ENCODE measurements around the gene TMEM204.

Gene TMEM204

GRCh38 chr16:1550696-1551095, 17.2 kb downstream of the TMEM204 start:
- Histone ChIP-seq H3K27ac (ENCODE audit: low read depth, low read length) (no peak overlapping the region), H3K4me1 (ENCODE audit: control insufficient read depth, insufficient read depth, low read length, unreplicated experiment) (peaks cover 14% of the 10 kb centered on the region), H3K79me2 (ENCODE audit: control insufficient read depth, insufficient read depth, low read length, unreplicated experiment) (peaks cover 18% of the 10 kb centered on the region), H2AFZ (ENCODE audit: low read length, unreplicated experiment) (no peak overlapping the region), H3K27me3 (ENCODE audit: insufficient read depth, low read length) (no peaks in the 10 kb centered on the region), H3K36me3 (ENCODE audit: insufficient read depth, low read length) (no peaks in the 10 kb centered on the region), H3K4me3 (ENCODE audit: low read depth, low read length) (no peak overlapping the region)

GRCh38 chr16:1551166-1551565, 17.7 kb downstream of the TMEM204 start:
- Histone ChIP-seq H2AFZ (ENCODE audit: low read length, unreplicated experiment) (no peak overlapping the region), H3K27ac (ENCODE audit: low read depth, low read length) (no peak overlapping the region), H3K4me3 (ENCODE audit: low read depth, low read length) (no peak overlapping the region), H3K79me2 (ENCODE audit: control insufficient read depth, insufficient read depth, low read length, unreplicated experiment) (peaks cover 13% of the 10 kb centered on the region), H3K4me1 (ENCODE audit: control insufficient read depth, insufficient read depth, low read length, unreplicated experiment) (peaks cover 14% of the 10 kb centered on the region), H3K36me3 (ENCODE audit: insufficient read depth, low read length) (no peaks in the 10 kb centered on the region), H3K27me3 (ENCODE audit: insufficient read depth, low read length) (no peaks in the 10 kb centered on the region)

GRCh38 chr16:1552129-1552528, 18.7 kb downstream of the TMEM204 start:
- Histone ChIP-seq H3K4me3 (ENCODE audit: low read depth, low read length) (no peak overlapping the region), H3K27ac (ENCODE audit: low read depth, low read length) (no peak overlapping the region), H3K4me1 (ENCODE audit: control insufficient read depth, insufficient read depth, low read length, unreplicated experiment) (peaks cover 14% of the 10 kb centered on the region)

GRCh38 chr16:1553946-1554825, 20.7 kb downstream of the TMEM204 start:
- H3K4me1 ChIP-seq (ENCODE audit: control insufficient read depth, insufficient read depth, low read length, unreplicated experiment) = no peaks in the 10 kb centered on the region
- H2AFZ ChIP-seq (ENCODE audit: low read length, unreplicated experiment) = no peak overlapping the region
- no peaks in the 10 kb centered on the region for H3K79me2 ChIP-seq (ENCODE audit: control insufficient read depth, insufficient read depth, low read length, unreplicated experiment)
- no peaks in the 10 kb centered on the region for H3K27me3 ChIP-seq (ENCODE audit: insufficient read depth, low read length)
- H3K36me3 ChIP-seq (ENCODE audit: insufficient read depth, low read length) = no peaks in the 10 kb centered on the region
- no peak overlapping the region for H3K27ac ChIP-seq (ENCODE audit: low read depth, low read length)
- H3K4me3 ChIP-seq (ENCODE audit: low read depth, low read length) = no peak overlapping the region

More at GRCh38 chr16:1552129-1552528, 18.7 kb downstream of the TMEM204 start:
- Histone ChIP-seq H3K79me2 (ENCODE audit: control insufficient read depth, insufficient read depth, low read length, unreplicated experiment) (peaks cover 4% of the 10 kb centered on the region), H3K27me3 (ENCODE audit: insufficient read depth, low read length) (no peaks in the 10 kb centered on the region), H2AFZ (ENCODE audit: low read length, unreplicated experiment) (no peak overlapping the region), H3K36me3 (ENCODE audit: insufficient read depth, low read length) (no peaks in the 10 kb centered on the region)

- no peaks in the 10 kb centered on the region for H3K79me2 ChIP-seq (ENCODE audit: control insufficient read depth, insufficient read depth, low read length, unreplicated experiment)
- no peaks in the 10 kb centered on the region for H3K27me3 ChIP-seq (ENCODE audit: insufficient read depth, low read length)
- H3K4me1 ChIP-seq (ENCODE audit: control insufficient read depth, insufficient read depth, low read length, unreplicated experiment) = no peaks in the 10 kb centered on the region
- no peak overlapping the region for H3K27ac ChIP-seq (ENCODE audit: low read depth, low read length)
- H3K36me3 ChIP-seq (ENCODE audit: insufficient read depth, low read length) = no peaks in the 10 kb centered on the region
- H2AFZ ChIP-seq (ENCODE audit: low read length, unreplicated experiment) = no peak overlapping the region
- H3K4me3 ChIP-seq (ENCODE audit: low read depth, low read length) = no peak overlapping the region
These were observed 21.5 kb downstream of the TMEM204 start for GRCh38 chr16:1554826-1555445.

- no peaks in the 10 kb centered on the region for H3K27me3 ChIP-seq (ENCODE audit: insufficient read depth, low read length)
- H3K27ac ChIP-seq (ENCODE audit: low read depth, low read length) = no peak overlapping the region
- no peak overlapping the region for H2AFZ ChIP-seq (ENCODE audit: low read length, unreplicated experiment)
- no peak overlapping the region for H3K4me3 ChIP-seq (ENCODE audit: low read depth, low read length)
- H3K79me2 ChIP-seq (ENCODE audit: control insufficient read depth, insufficient read depth, low read length, unreplicated experiment) = no peaks in the 10 kb centered on the region
- no peaks in the 10 kb centered on the region for H3K36me3 ChIP-seq (ENCODE audit: insufficient read depth, low read length)
- no peaks in the 10 kb centered on the region for H3K4me1 ChIP-seq (ENCODE audit: control insufficient read depth, insufficient read depth, low read length, unreplicated experiment)
These were observed 22.8 kb downstream of the TMEM204 start for GRCh38 chr16:1556254-1556653.

- Histone ChIP-seq H3K4me3 (ENCODE audit: low read depth, low read length) (no peak overlapping the region), H3K79me2 (ENCODE audit: control insufficient read depth, insufficient read depth, low read length, unreplicated experiment) (no peaks in the 10 kb centered on the region), H3K4me1 (ENCODE audit: control insufficient read depth, insufficient read depth, low read length, unreplicated experiment) (no peaks in the 10 kb centered on the region), H3K27me3 (ENCODE audit: insufficient read depth, low read length) (no peaks in the 10 kb centered on the region), H3K36me3 (ENCODE audit: insufficient read depth, low read length) (no peaks in the 10 kb centered on the region), H3K27ac (ENCODE audit: low read depth, low read length) (no peak overlapping the region), H2AFZ (ENCODE audit: low read length, unreplicated experiment) (no peak overlapping the region)
These were observed 23.6 kb downstream of the TMEM204 start for GRCh38 chr16:1557074-1557473.

GRCh38 chr16:1557576-1557975, 24.1 kb downstream of the TMEM204 start:
- Histone ChIP-seq H2AFZ (ENCODE audit: low read length, unreplicated experiment) (no peak overlapping the region), H3K79me2 (ENCODE audit: control insufficient read depth, insufficient read depth, low read length, unreplicated experiment) (no peaks in the 10 kb centered on the region), H3K27ac (ENCODE audit: low read depth, low read length) (no peak overlapping the region), H3K27me3 (ENCODE audit: insufficient read depth, low read length) (no peaks in the 10 kb centered on the region), H3K36me3 (ENCODE audit: insufficient read depth, low read length) (no peaks in the 10 kb centered on the region), H3K4me1 (ENCODE audit: control insufficient read depth, insufficient read depth, low read length, unreplicated experiment) (no peaks in the 10 kb centered on the region), H3K4me3 (ENCODE audit: low read depth, low read length) (no peak overlapping the region)

GRCh38 chr16:1559446-1559975, 26.0 kb downstream of the TMEM204 start:
- H3K27me3 ChIP-seq (ENCODE audit: insufficient read depth, low read length) = no peaks in the 10 kb centered on the region
- H3K4me1 ChIP-seq (ENCODE audit: control insufficient read depth, insufficient read depth, low read length, unreplicated experiment) = no peaks in the 10 kb centered on the region
- no peak overlapping the region for H3K4me3 ChIP-seq (ENCODE audit: low read depth, low read length)
- no peaks in the 10 kb centered on the region for H3K36me3 ChIP-seq (ENCODE audit: insufficient read depth, low read length)
- no peak overlapping the region for H3K27ac ChIP-seq (ENCODE audit: low read depth, low read length)
- H3K79me2 ChIP-seq (ENCODE audit: control insufficient read depth, insufficient read depth, low read length, unreplicated experiment) = no peaks in the 10 kb centered on the region
- no peak overlapping the region for H2AFZ ChIP-seq (ENCODE audit: low read length, unreplicated experiment)

- no peaks in the 10 kb centered on the region for H3K36me3 ChIP-seq (ENCODE audit: insufficient read depth, low read length)
- no peaks in the 10 kb centered on the region for H3K79me2 ChIP-seq (ENCODE audit: control insufficient read depth, insufficient read depth, low read length, unreplicated experiment)
- no peak overlapping the region for H2AFZ ChIP-seq (ENCODE audit: low read length, unreplicated experiment)
- H3K4me1 ChIP-seq (ENCODE audit: control insufficient read depth, insufficient read depth, low read length, unreplicated experiment) = no peaks in the 10 kb centered on the region
- no peak overlapping the region for H3K27ac ChIP-seq (ENCODE audit: low read depth, low read length)
- H3K4me3 ChIP-seq (ENCODE audit: low read depth, low read length) = no peak overlapping the region
- no peaks in the 10 kb centered on the region for H3K27me3 ChIP-seq (ENCODE audit: insufficient read depth, low read length)
These were observed 26.7 kb downstream of the TMEM204 start for GRCh38 chr16:1560153-1560552.

- Histone ChIP-seq H3K36me3 (ENCODE audit: insufficient read depth, low read length) (no peaks in the 10 kb centered on the region), H3K4me3 (ENCODE audit: low read depth, low read length) (no peak overlapping the region), H3K27me3 (ENCODE audit: insufficient read depth, low read length) (no peaks in the 10 kb centered on the region), H3K27ac (ENCODE audit: low read depth, low read length) (no peak overlapping the region), H3K4me1 (ENCODE audit: control insufficient read depth, insufficient read depth, low read length, unreplicated experiment) (no peaks in the 10 kb centered on the region), H3K79me2 (ENCODE audit: control insufficient read depth, insufficient read depth, low read length, unreplicated experiment) (no peaks in the 10 kb centered on the region), H2AFZ (ENCODE audit: low read length, unreplicated experiment) (no peak overlapping the region)
These were observed 27.4 kb downstream of the TMEM204 start for GRCh38 chr16:1560866-1561265.

Data from ACC112 (cell line).